OCI-LY1 (cell line): ENCODE measurements around the gene UQCR11.

Experiments used
- H2AFZ ChIP-seq: fragments of 200-600 bp; sonication (generic), shearing (Covaris generic); 2 replicates; pipeline ENCODE4 v1.6.0; 2014; ENCODE audit warnings: antibody characterized with exemption, mild to moderate bottlenecking, low read length
- H3F3A ChIP-seq: fragments of 200-600 bp; sonication (generic), shearing (Covaris generic); 2 replicates; pipeline ENCODE4 v1.6.0; 2014; ENCODE audit warnings: mild to moderate bottlenecking, antibody characterized with exemption, low read length, moderate library complexity; ENCODE audit not compliant: insufficient read depth
- H3K27ac ChIP-seq: fragments of 200-600 bp; sonication (generic); 2 replicates; pipeline ENCODE4 v1.5.1; 2014; ENCODE audit warnings: low read length, mixed run types, mild to moderate bottlenecking, low read depth; ENCODE audit not compliant: poor library complexity, severe bottlenecking
- H3K27me3 ChIP-seq: fragments of 200-600 bp; sonication (generic); 2 replicates; pipeline ENCODE4 v1.6.0; 2014; ENCODE audit warnings: antibody characterized with exemption, mild to moderate bottlenecking, low read length, moderate library complexity; ENCODE audit not compliant: insufficient read depth
- H3K36me3 ChIP-seq: fragments of 200-600 bp; sonication (generic); 2 replicates; pipeline ENCODE4 v1.6.1; 2014; ENCODE audit warnings: mild to moderate bottlenecking, antibody characterized with exemption, low read length, moderate library complexity, mixed read lengths; ENCODE audit not compliant: insufficient read depth
- H3K4me1 ChIP-seq: fragments of 200-600 bp; sonication (generic); 2 replicates; pipeline ENCODE4 v1.5.1; 2014; ENCODE audit warnings: mild to moderate bottlenecking, low read length, moderate library complexity; ENCODE audit not compliant: insufficient read depth, severe bottlenecking
- H3K4me2 ChIP-seq: fragments of 200-600 bp; sonication (generic), shearing (Covaris generic); 2 replicates; pipeline ENCODE4 v1.6.1; 2014; ENCODE audit warnings: low read length
- H3K4me3 ChIP-seq: fragments of 200-600 bp; sonication (generic); 2 replicates; pipeline ENCODE4 v1.5.1; 2014; ENCODE audit warnings: low read length, low read depth, mild to moderate bottlenecking, mixed read lengths; ENCODE audit not compliant: poor library complexity, severe bottlenecking
- H3K79me2 ChIP-seq: fragments of 200-600 bp; shearing (Covaris generic); 2 replicates; pipeline ENCODE4 v1.6.1; 2016; ENCODE audit warnings: mixed run types, low read length, mixed read lengths; ENCODE audit not compliant: insufficient read depth
- H3K9ac ChIP-seq: fragments of 200-600 bp; sonication (generic), shearing (Covaris generic); 2 replicates; pipeline ENCODE4 v1.6.1; 2014; ENCODE audit warnings: mild to moderate bottlenecking, low read length, mixed read lengths
- H3K9me2 ChIP-seq: fragments of 200-600 bp; sonication (generic), shearing (Covaris generic); 2 replicates; pipeline ENCODE4 v1.6.1; 2014; ENCODE audit warnings: low read depth, mild to moderate bottlenecking, low read length, mixed read lengths
- H3K9me3 ChIP-seq: fragments of 200-600 bp; shearing (Covaris generic); 2 replicates; pipeline ENCODE4 v1.6.1; 2014; ENCODE audit warnings: low read length, mixed read lengths
- H4K20me1 ChIP-seq: fragments of 200-600 bp; sonication (generic), shearing (Covaris generic); 2 replicates; pipeline ENCODE4 v1.6.0; 2016; ENCODE audit warnings: mild to moderate bottlenecking, low read length; ENCODE audit not compliant: insufficient read depth
- CTCF ChIP-seq: fragments of 200-600 bp; sonication (generic), shearing (Covaris generic); IDR thresholded peaks from 2 replicates; pipeline ENCODE4 v1.5.1; 2017; ENCODE audit warnings: mild to moderate bottlenecking, antibody characterized with exemption, low read length, moderate library complexity, mixed read lengths
- EZH2 ChIP-seq: fragments of 200-600 bp; sonication (generic), shearing (Covaris generic); IDR thresholded peaks from 2 replicates; pipeline ENCODE4 v1.8.0; 2017; ENCODE audit warnings: borderline replicate concordance, mixed run types, mild to moderate bottlenecking, antibody characterized with exemption, low read length, moderate library complexity, mixed read lengths

The UQCR11 gene

GRCh38 chr19:1605236-1606137 is at the start of gene UQCR11:
Gene UQCR11, minus strand, starts transcription at chr19:1605462. Its CDS starts 53 bp downstream, at chr19:1605409.
- TF ChIP-seq EZH2 (no peak), CTCF (peak; percentile 59)
- H3K9ac ChIP-seq = peak within 1 kb of the TSS; percentile 88
- H3K9me3 ChIP-seq = no peaks in the 10 kb centered on the region
- H3K4me3 ChIP-seq = peak within 1 kb of the TSS; percentile 95
- no peaks in the 10 kb centered on the region for H3K9me2 ChIP-seq
- no peak within 1 kb of the TSS for H2AFZ ChIP-seq
- H3K27ac ChIP-seq = peak within 1 kb of the TSS; percentile 93
- H3K27me3 ChIP-seq = no peaks in the 10 kb centered on the region
- H4K20me1 ChIP-seq = no peaks in the 10 kb centered on the region
- peaks cover 37% of the 10 kb centered on the region for H3K36me3 ChIP-seq
- peaks cover 16% of the 10 kb centered on the region; the same call in 1 of the 2 replicates for H3F3A ChIP-seq
- peak within 1 kb of the TSS; percentile 83 for H3K4me2 ChIP-seq
- peaks cover 38% of the 10 kb centered on the region for H3K79me2 ChIP-seq
- peaks cover 48% of the 10 kb centered on the region for H3K4me1 ChIP-seq

- Histone ChIP-seq H3K9me3 (no peaks in the 10 kb centered on the region), H3K9me2 (no peaks in the 10 kb centered on the region), H3K27ac (no peak overlapping the region), H3K9ac (no peak overlapping the region), H3K79me2 (peaks cover 22% of the 10 kb centered on the region), H3K4me3 (no peak overlapping the region), H3K36me3 (peaks cover 23% of the 10 kb centered on the region), H4K20me1 (no peaks in the 10 kb centered on the region), H3K4me1 (peaks cover 16% of the 10 kb centered on the region), H2AFZ (no peak overlapping the region), H3K27me3 (no peaks in the 10 kb centered on the region), H3F3A (no peaks in the 10 kb centered on the region), H3K4me2 (no peak overlapping the region)
- TF ChIP-seq CTCF = no peak
- no peak for TF ChIP-seq EZH2
Observed at GRCh38 chr19:1654178-1654792, 49.0 kb upstream of the UQCR11 start.

- Histone ChIP-seq H3K36me3 (peaks cover 26% of the 10 kb centered on the region), H3F3A (no peaks in the 10 kb centered on the region), H3K27me3 (no peaks in the 10 kb centered on the region), H3K4me2 (peak overlapping the region; percentile 93), H3K27ac (peak overlapping the region; percentile 83), H4K20me1 (no peaks in the 10 kb centered on the region), H3K4me1 (peaks cover 26% of the 10 kb centered on the region), H3K9ac (peak overlapping the region; percentile 87), H3K9me3 (no peaks in the 10 kb centered on the region), H2AFZ (no peak overlapping the region), H3K9me2 (no peaks in the 10 kb centered on the region), H3K79me2 (peaks cover 26% of the 10 kb centered on the region), H3K4me3 (peak overlapping the region; percentile 76)
- TF ChIP-seq EZH2 (no peak), CTCF (no peak)
Observed at GRCh38 chr19:1653300-1653628, 48.0 kb upstream of the UQCR11 start.
